Adipocyte (in vitro differentiated cells): ENCODE data around the gene HBQ1.
"Not testable (repeated sequence)": the region's sequence is repeated elsewhere in the genome, so short reads cannot be mapped to it uniquely, and the experiment has no call there.

ENCODE experiments used
- DNase-seq: peaks from one replicate; pipeline ENCODE4 v3.0.0-alpha.2; 2015; ENCODE audit warnings: low read depth
- H3K27me3 ChIP-seq: replicated peaks from 2 replicates; pipeline ENCODE4 v1.7.0; 2013; ENCODE audit warnings: mild to moderate bottlenecking, low read length, moderate library complexity; ENCODE audit not compliant: control insufficient read depth, insufficient read depth
- H3K36me3 ChIP-seq: 2 replicates; pipeline ENCODE4 v1.7.0; 2013; ENCODE audit warnings: low read length, mild to moderate bottlenecking, moderate library complexity; ENCODE audit not compliant: control insufficient read depth, insufficient read depth, severe bottlenecking
- H3K4me1 ChIP-seq: 2 replicates; pipeline ENCODE4 v1.7.0; 2013; ENCODE audit warnings: mild to moderate bottlenecking, low read length, moderate library complexity; ENCODE audit not compliant: control insufficient read depth, insufficient read depth
- H3K4me3 ChIP-seq: 2 replicates; pipeline ENCODE4 v1.7.0; 2013; ENCODE audit warnings: mild to moderate bottlenecking, low read length, moderate library complexity
- H3K9ac ChIP-seq: 2 replicates; pipeline ENCODE4 v1.7.0; 2013; ENCODE audit warnings: mild to moderate bottlenecking, low read length, moderate library complexity
- H3K9me3 ChIP-seq: 2 replicates; pipeline ENCODE4 v1.7.0; 2013; ENCODE audit warnings: mild to moderate bottlenecking, low read length, moderate library complexity; ENCODE audit not compliant: control insufficient read depth

HBQ1 gene

GRCh38 chr16:170788-171187 lies 9.5 kb upstream of the HBQ1 start:
- no peaks in the 10 kb centered on the region for H3K9me3 ChIP-seq
- H3K4me3 ChIP-seq: no peak overlapping the region
- no peaks in the 10 kb centered on the region for H3K36me3 ChIP-seq
- H3K27me3 ChIP-seq: peaks cover 42% of the 10 kb centered on the region
- H3K9ac ChIP-seq: no peak overlapping the region
- H3K4me1 ChIP-seq: no peaks in the 10 kb centered on the region
- no peak for DNase-seq

GRCh38 chr16:172374-172941 lies 7.8 kb upstream of the HBQ1 start, which contains the start of gene HBA2:
TSS of gene HBA2 (plus strand) at chr16:172876. CDS start at chr16:172913, 37 bp downstream.
- H3K4me1 ChIP-seq, H3K36me3 ChIP-seq, DNase-seq, H3K4me3 ChIP-seq, H3K9me3 ChIP-seq, H3K9ac ChIP-seq: not testable (repeated sequence)
- peaks cover 33% of the 10 kb centered on the region for H3K27me3 ChIP-seq

GRCh38 chr16:173211-173854 lies 6.9 kb upstream of the HBQ1 start:
- not testable (repeated sequence) for H3K4me1 ChIP-seq, H3K9ac ChIP-seq, H3K36me3 ChIP-seq, H3K9me3 ChIP-seq, H3K4me3 ChIP-seq, DNase-seq
- peaks cover 33% of the 10 kb centered on the region for H3K27me3 ChIP-seq

- H3K36me3 ChIP-seq, H3K9me3 ChIP-seq, H3K4me1 ChIP-seq, H3K9ac ChIP-seq, H3K4me3 ChIP-seq: not testable (repeated sequence)
- H3K27me3 ChIP-seq: peaks cover 30% of the 10 kb centered on the region
- peak; percentile 31 for DNase-seq
These were observed 6.1 kb upstream of the HBQ1 start for GRCh38 chr16:173928-174769.

- no peak for DNase-seq
- Histone ChIP-seq H3K4me1 (peaks cover 3% of the 10 kb centered on the region), H3K27me3 (peaks cover 39% of the 10 kb centered on the region), H3K36me3 (no peaks in the 10 kb centered on the region), H3K9me3 (no peaks in the 10 kb centered on the region), H3K9ac (no peak overlapping the region), H3K4me3 (no peak overlapping the region)
These were observed 5.0 kb upstream of the HBQ1 start for GRCh38 chr16:175011-175949.

- H3K9me3 ChIP-seq, H3K9ac ChIP-seq, H3K4me1 ChIP-seq, H3K36me3 ChIP-seq, DNase-seq, H3K4me3 ChIP-seq: not testable (repeated sequence)
- H3K27me3 ChIP-seq: peaks cover 36% of the 10 kb centered on the region
These were observed 4.3 kb upstream of the HBQ1 start for GRCh38 chr16:176006-176405.

GRCh38 chr16:176477-177382 lies 3.5 kb upstream of the HBQ1 start, which contains the start of gene HBA1:
TSS of gene HBA1 (plus strand) at chr16:176680. CDS start at chr16:176717, 37 bp downstream.
- H3K9ac ChIP-seq, H3K4me1 ChIP-seq, H3K36me3 ChIP-seq, H3K9me3 ChIP-seq, DNase-seq, H3K4me3 ChIP-seq: not testable (repeated sequence)
- peaks cover 36% of the 10 kb centered on the region for H3K27me3 ChIP-seq

- no peak overlapping the region for H3K4me3 ChIP-seq
- peaks cover 8% of the 10 kb centered on the region for H3K4me1 ChIP-seq
- H3K27me3 ChIP-seq: peaks cover 36% of the 10 kb centered on the region
- H3K36me3 ChIP-seq: no peaks in the 10 kb centered on the region
- H3K9ac ChIP-seq: no peak overlapping the region
- H3K9me3 ChIP-seq: no peaks in the 10 kb centered on the region
- peak; percentile 50 for DNase-seq
These were observed 2.9 kb upstream of the HBQ1 start for GRCh38 chr16:177394-177822.

GRCh38 chr16:177981-178667 lies 2.1 kb upstream of the HBQ1 start:
- Histone ChIP-seq H3K27me3 (peaks cover 36% of the 10 kb centered on the region), H3K9ac (no peak overlapping the region), H3K4me3 (no peak overlapping the region), H3K4me1 (peaks cover 8% of the 10 kb centered on the region), H3K36me3 (no peaks in the 10 kb centered on the region), H3K9me3 (no peaks in the 10 kb centered on the region)
- no peak for DNase-seq

- Histone ChIP-seq H3K4me1 (peaks cover 8% of the 10 kb centered on the region), H3K4me3 (no peak overlapping the region), H3K9ac (no peak overlapping the region), H3K27me3 (peaks cover 36% of the 10 kb centered on the region), H3K9me3 (no peaks in the 10 kb centered on the region), H3K36me3 (no peaks in the 10 kb centered on the region)
- no peak for DNase-seq
These were observed 1.6 kb upstream of the HBQ1 start for GRCh38 chr16:178668-179015.
